GM12874 (cell line): ENCODE measurements around the gene ACTL10.

Source experiments
- CTCF ChIP-seq: IDR thresholded peaks from 2 replicates; pipeline ENCODE4 v1.5.1; 2011; ENCODE audit warnings: low read depth, mild to moderate bottlenecking, control low read depth, low read length, moderate library complexity; ENCODE audit not compliant: insufficient read depth

ACTL10 gene

GRCh38 chr20:33685328-33686099, 18.8 kb downstream of the ACTL10 start:
- TF ChIP-seq CTCF = no peak

GRCh38 chr20:33686100-33686983, 19.6 kb downstream of the ACTL10 start, which contains the start of gene E2F1:
TSS of gene E2F1 (minus strand) at chr20:33686385. CDS start at chr20:33686264, 121 bp downstream.
- TF ChIP-seq CTCF = peak; percentile 41

GRCh38 chr20:33686984-33687366, 20.2 kb downstream of the ACTL10 start:
- no peak for TF ChIP-seq CTCF

GRCh38 chr20:33687370-33687915, 20.7 kb downstream of the ACTL10 start:
- no peak for TF ChIP-seq CTCF

- TF ChIP-seq CTCF = no peak
These were observed 21.5 kb downstream of the ACTL10 start for GRCh38 chr20:33687993-33688937.

- TF ChIP-seq CTCF = no peak
These were observed 22.2 kb downstream of the ACTL10 start for GRCh38 chr20:33688938-33689424.
